ENCODE data around the gene ZBTB7A.

- TF ChIP-seq EZH2phosphoT487 (IDR thresholded peaks at IDR 0.05; ENCODE audit: low read depth): no peak
- TF ChIP-seq CTCF (IDR thresholded peaks at IDR 0.05; ENCODE audit: low read depth, low read length): no peak
These were observed 34.2 kb upstream of the ZBTB7A start for GRCh38 chr19:4100647-4101495.

Data from OCI-LY3 (cell line).